Psoas muscle (tissue), 8 donors: Measurements from ENCODE around the gene YAP1. TPM values are rescaled to one million over a fixed set of nuclear protein-coding genes. Genes with fewer than 3 reads are reported as not detected.

ENCODE experiments used
- ATAC-seq, 4 donors: fragments of 200-7000 bp; cut with Tn5 transposase; one replicate each; pipeline ENCODE4 v1.9.1; 2020; ENCODE audit warnings: moderate library complexity in 3 of 4, mild to moderate bottlenecking in 2 of 4
- DNase-seq, 2 donors: peaks; one replicate each; pipeline ENCODE4 v3.0.0-alpha.2; 2020
- H3K27ac ChIP-seq: fragments of 200-600 bp; one replicate; pipeline ENCODE4 v1.8.0; 2022
- H3K27me3 ChIP-seq, 3 donors: fragments of 200-600 bp in 1 of 3; one replicate each; pipeline versions ENCODE4 v1.6.1 to v1.8.0; 2013 to 2022; ENCODE audit warnings: low read length in 2 of 3, mild to moderate bottlenecking in 2 of 3, moderate library complexity in 1 of 3; ENCODE audit not compliant: insufficient read depth in 3 of 3
- H3K36me3 ChIP-seq, 2 donors: fragments of 200-600 bp in 1 of 2; one replicate each; pipeline versions ENCODE4 v1.6.1 to v1.8.0; 2013 to 2022; ENCODE audit warnings: low read depth in 1 of 2, mild to moderate bottlenecking in 1 of 2, moderate library complexity in 1 of 2; ENCODE audit not compliant: insufficient read depth in 1 of 2
- H3K4me1 ChIP-seq: fragments of 200-600 bp; one replicate; pipeline ENCODE4 v1.8.0; 2022
- H3K4me3 ChIP-seq: fragments of 200-600 bp; one replicate; pipeline ENCODE4 v1.8.0; 2022; ENCODE audit warnings: mild to moderate bottlenecking
- H3K9me3 ChIP-seq: fragments of 200-600 bp; one replicate; pipeline ENCODE4 v1.8.0; 2022
- WGBS, 3 donors: extraction: QIAGEN DNeasy Blood & Tissue Kit; methylation state at CpG; one replicate each; pipeline versions ENCODE4 v1.1.6 to v1.1.7; 2013; 5-methylcytosine and 5-hydroxymethylcytosine counted together
- intact Hi-C, 2 donors: fragments of 100-400 bp; cut with DNase I; formaldehyde crosslinking; loops; one replicate each; pipeline versions ENCODE4 v1.11.0 to v1.14.2; 2022
- long read RNA-seq, 2 donors: library from polyadenylated mRNA; unstranded; transcript quantifications; one replicate each; pipeline ENCODE4 v2.0.0, GENCODE V29; 2021
- polyA plus RNA-seq, 3 donors: library from polyadenylated mRNA; stranded (reverse); fragments of 200-250 nt; gene quantifications; one replicate each; pipeline ENCODE4 v1.2.3, GENCODE V29; 2013
- total RNA-seq, 4 donors: library from RNA; stranded (reverse); fragmentation: NEBNext Ultra II Directional in 2 of 4; extraction: Animal tissue kit (Norgen Biotek cat#: 25700) in 2 of 4; gene quantifications; one replicate each; pipeline versions ENCODE4 v1.2.1 to v1.2.4, GENCODE V29; 2021 to 2023
- TF ChIP-seq, protein P1 (sequence below): fragments of 200-600 bp; IDR thresholded peaks from one replicate; pipeline ENCODE4 v1.8.0; 2022; ENCODE audit warnings: antibody characterized with exemption
- donor health status: healthy with polysubstance abuse.
- donor health status: DM: no; HTN: no; CAD: no; lungs with moderate emphysema.
- donor health status: Bipolar disorder and iron deficiency.
- donor health status: healthy.
- donor health status: DM: yes; HTN: yes; CAD: no.
- donor health status: DM: no; HTN: no; CAD: no.
- donor health status: DM: no; HTN: no; CAD: no.
- donor health status: DM: yes; HTN: yes; CAD: no.

The YAP1 gene
- total RNA-seq (100 to 1,000 TPM in 2 of 4 donors, 10 to 100 TPM in 2; 28.6 to 124 (median 82.3) TPM), polyA plus RNA-seq (10 to 100 TPM; 11.5 to 42.3 (median 32.1) TPM)
- long read RNA-seq, donor 1, full-length matches to known transcripts: 4 of 8 reads
- long read RNA-seq, donor 1, partial matches to known transcripts: 1 of 8 reads
- long read RNA-seq, donor 1, other reads (novel, unspliced or antisense): 3 of 8 reads
- long read RNA-seq, donor 2, full-length matches to known transcripts: 4 of 11 reads
- long read RNA-seq, donor 2, partial matches to known transcripts: 1 of 11 reads
- long read RNA-seq, donor 2, other reads (novel, unspliced or antisense): 6 of 11 reads

DNA sequence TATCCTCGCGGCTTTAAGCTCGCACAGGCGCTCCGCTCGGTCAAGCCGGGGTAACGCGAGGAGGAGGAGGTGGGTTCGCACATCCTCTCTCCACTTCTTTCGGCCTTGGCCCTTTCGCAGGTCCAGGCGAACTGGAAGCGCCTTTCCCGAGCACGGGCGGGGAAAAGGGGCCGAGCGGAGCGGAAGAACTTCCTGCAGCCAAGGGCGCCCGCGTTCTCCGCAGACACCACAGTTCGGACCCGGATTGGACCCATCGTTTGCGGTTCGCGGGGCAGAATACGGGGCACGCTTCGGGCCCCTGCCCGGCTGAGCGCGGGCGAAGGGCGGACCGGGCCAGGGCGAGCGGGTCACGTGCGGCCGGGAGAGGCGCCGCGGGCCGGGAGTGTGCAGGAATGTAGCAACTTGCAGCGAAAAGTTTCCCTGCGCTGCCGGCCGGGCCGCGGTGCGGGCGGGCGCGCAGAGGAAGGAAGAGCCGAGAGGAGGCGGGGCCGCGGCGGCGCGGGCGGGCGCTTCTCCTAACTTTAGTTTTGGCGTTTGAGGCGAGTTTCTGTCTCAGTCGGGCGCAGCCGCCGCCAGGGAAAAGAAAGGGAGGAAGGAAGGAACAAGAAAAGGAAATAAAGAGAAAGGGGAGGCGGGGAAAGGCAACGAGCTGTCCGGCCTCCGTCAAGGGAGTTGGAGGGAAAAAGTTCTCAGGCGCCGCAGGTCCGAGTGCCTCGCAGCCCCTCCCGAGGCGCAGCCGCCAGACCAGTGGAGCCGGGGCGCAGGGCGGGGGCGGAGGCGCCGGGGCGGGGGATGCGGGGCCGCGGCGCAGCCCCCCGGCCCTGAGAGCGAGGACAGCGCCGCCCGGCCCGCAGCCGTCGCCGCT, at the start of gene YAP1:
Gene YAP1, plus strand, starts transcription at position 552 of the 865 bp plus-strand sequence. CDS start 402 bp downstream, outside the sequence.
- TF ChIP-seq, protein P1, sequence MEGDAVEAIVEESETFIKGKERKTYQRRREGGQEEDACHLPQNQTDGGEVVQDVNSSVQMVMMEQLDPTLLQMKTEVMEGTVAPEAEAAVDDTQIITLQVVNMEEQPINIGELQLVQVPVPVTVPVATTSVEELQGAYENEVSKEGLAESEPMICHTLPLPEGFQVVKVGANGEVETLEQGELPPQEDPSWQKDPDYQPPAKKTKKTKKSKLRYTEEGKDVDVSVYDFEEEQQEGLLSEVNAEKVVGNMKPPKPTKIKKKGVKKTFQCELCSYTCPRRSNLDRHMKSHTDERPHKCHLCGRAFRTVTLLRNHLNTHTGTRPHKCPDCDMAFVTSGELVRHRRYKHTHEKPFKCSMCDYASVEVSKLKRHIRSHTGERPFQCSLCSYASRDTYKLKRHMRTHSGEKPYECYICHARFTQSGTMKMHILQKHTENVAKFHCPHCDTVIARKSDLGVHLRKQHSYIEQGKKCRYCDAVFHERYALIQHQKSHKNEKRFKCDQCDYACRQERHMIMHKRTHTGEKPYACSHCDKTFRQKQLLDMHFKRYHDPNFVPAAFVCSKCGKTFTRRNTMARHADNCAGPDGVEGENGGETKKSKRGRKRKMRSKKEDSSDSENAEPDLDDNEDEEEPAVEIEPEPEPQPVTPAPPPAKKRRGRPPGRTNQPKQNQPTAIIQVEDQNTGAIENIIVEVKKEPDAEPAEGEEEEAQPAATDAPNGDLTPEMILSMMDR: no peak
- 0 to 1% (median 0%) methylated on average over 81 to 104 of the region's 104 CpGs for WGBS, 3 donors
- peak within 1 kb of the TSS; percentile 91 for H3K4me3 ChIP-seq
- ATAC-seq: peak; percentile 84 to 88 (median 86)
- peak within 1 kb of the TSS; percentile 94 for H3K27ac ChIP-seq
- H3K9me3 ChIP-seq: no peaks in the 10 kb centered on the region
- DNase-seq: peak; percentile 94 to 95
- peaks cover 24% of the 10 kb centered on the region for H3K4me1 ChIP-seq
- no peaks in the 10 kb centered on the region for H3K36me3 ChIP-seq
- intact Hi-C loops: loop anchor here (2.0 to 5.0 kb wide), 5 partner anchors 42 to 159 kb away; no protein-coding TSS in a partner anchor
- H3K27me3 ChIP-seq: no peaks in the 10 kb centered on the region

DNA sequence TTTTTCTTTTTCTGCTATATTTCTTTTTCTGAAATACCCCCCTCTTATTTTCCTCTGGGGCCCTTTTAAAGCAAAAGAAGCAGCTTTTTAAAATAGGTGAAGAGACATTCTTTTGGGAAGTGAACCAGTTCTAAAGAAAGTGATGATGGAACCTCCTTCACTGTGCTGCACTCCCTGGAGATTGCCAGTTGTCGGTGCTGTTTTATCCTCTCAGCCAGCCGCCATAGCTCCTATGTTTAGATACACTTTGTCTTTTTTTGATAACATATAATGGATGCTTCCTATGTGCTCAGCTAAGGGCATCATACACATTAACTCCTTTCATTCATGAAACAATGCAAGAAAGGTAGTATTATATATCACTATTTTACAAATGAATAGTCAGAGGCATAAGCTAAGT, 49.0 kb upstream of the YAP1 start:
- TF ChIP-seq, protein P1: peak; percentile 36
- Histone ChIP-seq H3K4me1 (no peaks in the 10 kb centered on the region), H3K27ac (no peak overlapping the region), H3K4me3 (no peak overlapping the region), H3K27me3 (no peaks in the 10 kb centered on the region), H3K36me3 (no peaks in the 10 kb centered on the region), H3K9me3 (no peaks in the 10 kb centered on the region)
- DNase-seq (no peak), ATAC-seq (peak in 3 of 4 donors; percentile 57 to 66 (median 59))
- 32 to 35% (median 33%) methylated on average over 2 of the region's 2 CpGs for WGBS, 3 donors
- intact Hi-C loops: no loop called here

DNA sequence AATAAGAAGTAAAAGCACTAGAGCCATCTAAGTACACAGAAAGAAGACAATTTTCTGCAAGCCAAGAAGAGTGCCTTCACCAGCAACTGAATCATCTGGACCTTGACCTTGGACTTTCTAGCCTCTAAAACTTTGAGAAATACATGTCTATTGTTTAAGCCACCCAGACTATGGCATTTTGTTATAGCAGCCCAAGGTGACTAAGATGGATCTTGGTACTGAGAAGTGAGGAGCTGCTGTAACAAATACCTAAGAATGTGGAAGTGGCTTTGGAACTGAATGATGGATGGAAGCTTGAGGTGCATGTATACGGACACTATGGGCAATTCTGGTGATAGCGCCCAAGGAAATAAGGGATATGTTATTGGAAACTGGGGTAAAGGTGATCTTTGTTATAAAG, 48.1 kb upstream of the YAP1 start:
- TF ChIP-seq, protein P1: no peak
- WGBS, 3 donors: 98 to 99% (median 98%) methylated on average over 2 of the region's 2 CpGs
- Histone ChIP-seq H3K27ac (no peak overlapping the region), H3K4me3 (no peak overlapping the region), H3K9me3 (no peaks in the 10 kb centered on the region), H3K36me3 (no peaks in the 10 kb centered on the region), H3K27me3 (no peaks in the 10 kb centered on the region), H3K4me1 (no peaks in the 10 kb centered on the region)
- no peak for DNase-seq
- ATAC-seq: no peak
- intact Hi-C loops: no loop called here

DNA sequence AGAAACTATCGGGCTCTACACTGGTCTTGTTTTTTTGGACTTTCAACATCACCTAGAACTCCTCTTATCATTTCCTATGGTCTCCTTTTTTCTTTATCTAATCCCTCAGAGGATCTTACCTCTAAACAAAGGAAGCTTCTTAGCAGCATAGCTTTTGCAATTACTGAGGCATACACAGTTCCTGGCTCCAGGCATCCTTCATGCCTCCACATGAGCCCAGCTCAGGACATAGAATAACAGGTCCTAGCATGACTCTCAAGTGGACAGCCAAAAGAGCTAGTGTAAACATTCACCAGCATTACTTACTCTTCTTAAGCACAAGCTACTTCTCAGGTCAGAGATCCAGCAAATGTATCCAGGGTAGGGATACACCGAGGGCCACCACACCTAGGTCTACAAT, 45.9 kb upstream of the YAP1 start:
- Histone ChIP-seq H3K4me3 (no peak overlapping the region), H3K4me1 (no peaks in the 10 kb centered on the region), H3K27ac (no peak overlapping the region), H3K27me3 (no peaks in the 10 kb centered on the region), H3K36me3 (no peaks in the 10 kb centered on the region), H3K9me3 (no peaks in the 10 kb centered on the region)
- ATAC-seq (no peak), DNase-seq (no peak)
- 94 to 98% (median 98%) methylated on average over 2 of the region's 2 CpGs for WGBS, 3 donors
- TF ChIP-seq, protein P1: no peak
- intact Hi-C loops: no loop called here
